Pancreas (tissue), 10 donors: ENCODE data around the gene PTPRD. TPM values are rescaled to one million over a fixed set of nuclear protein-coding genes. Genes with fewer than 3 reads are reported as not detected.

Source experiments
- ATAC-seq, 4 donors: fragments of 200-7000 bp; cut with Tn5 transposase; one replicate each; pipeline versions ENCODE4 v1.8.0 to v1.9.1; 2020; ENCODE audit warnings: mild to moderate bottlenecking in 4 of 4, moderate library complexity in 4 of 4
- DNase-seq, 6 donors: peaks; one replicate each; pipeline ENCODE4 v3.0.0-alpha.2; 2020
- FAIRE-seq: peaks from 2 replicates; lab custom pipeline; 2012; peaks lifted over from hg19 to GRCh38; lab: Jason Lieb, UNC
- H3K27ac ChIP-seq, 4 donors: fragments of 200-600 bp; sonication (generic); 1 replicate in 3 of 4; 2 replicates in 1 of 4; pipeline versions ENCODE4 v1.5.0 to v1.8.0; 2020
- H3K27me3 ChIP-seq, 4 donors: fragments of 200-600 bp; one replicate each; pipeline ENCODE4 v1.8.0; 2021
- H3K36me3 ChIP-seq, 3 donors: fragments of 200-600 bp; sonication (generic) in 1 of 3; one replicate each; pipeline versions ENCODE4 v1.5.0 to v1.8.0; 2020 to 2021
- H3K4me1 ChIP-seq, 3 donors: fragments of 200-600 bp; one replicate each; pipeline ENCODE4 v1.8.0; 2021
- H3K4me3 ChIP-seq, 4 donors: fragments of 200-600 bp; sonication (generic) in 2 of 4; one replicate each; pipeline versions ENCODE4 v1.5.0 to v1.8.0; 2020 to 2021
- H3K9me3 ChIP-seq, 4 donors: fragments of 200-600 bp; one replicate each; pipeline ENCODE4 v1.8.0; 2021
- WGBS, 2 donors: extraction: QIAGEN DNeasy Blood & Tissue Kit; methylation state at CpG; one replicate each; pipeline ENCODE4 v1.1.7; 2013; 5-methylcytosine and 5-hydroxymethylcytosine counted together
- intact Hi-C, 3 donors: fragments of 100-400 bp; cut with DNase I; formaldehyde crosslinking; loops; one replicate each; pipeline versions ENCODE4 v1.11.1 to v1.14.2; 2022
- polyA plus RNA-seq, 2 donors: library from polyadenylated mRNA; stranded (reverse); fragments of 200-250 nt; gene quantifications; one replicate each; pipeline ENCODE4 v1.2.3, GENCODE V29; 2013
- total RNA-seq, 6 donors: library from RNA; stranded (reverse); fragmentation: NEBNext Ultra II Directional in 4 of 6; extraction: Animal tissue kit (Norgen Biotek cat#: 25700) in 4 of 6; gene quantifications; one replicate each; pipeline versions ENCODE4 v1.2.1 to v1.2.4, GENCODE V29; 2021 to 2023
- TF ChIP-seq, protein P1 (sequence below), 4 donors: fragments of 200-600 bp; sonication (generic) in 3 of 4; IDR thresholded peaks; one replicate each; pipeline versions ENCODE4 v1.5.0 to v1.8.0; 2021; ENCODE audit warnings: antibody characterized with exemption in 4 of 4
- donor health status: healthy with polysubstance abuse.
- donor health status: DM: no; HTN: no; CAD: no; lungs with moderate emphysema.
- donor health status: DM: no; HTN: no; CAD: no.
- donor health status: control.
- donor health status: control.
- donor health status: Bipolar disorder and iron deficiency.
- donor health status: DM: yes; HTN: yes; CAD: no.
- donor health status: DM: no; HTN: no; CAD: no.
- donor health status: DM: no; HTN: no; CAD: no.
- donor health status: DM: yes; HTN: yes; CAD: no.

Gene PTPRD
- total and polyA plus RNA-seq, 8 donors, result 2.1 to 21.7 (median 5.1) TPM

DNA sequence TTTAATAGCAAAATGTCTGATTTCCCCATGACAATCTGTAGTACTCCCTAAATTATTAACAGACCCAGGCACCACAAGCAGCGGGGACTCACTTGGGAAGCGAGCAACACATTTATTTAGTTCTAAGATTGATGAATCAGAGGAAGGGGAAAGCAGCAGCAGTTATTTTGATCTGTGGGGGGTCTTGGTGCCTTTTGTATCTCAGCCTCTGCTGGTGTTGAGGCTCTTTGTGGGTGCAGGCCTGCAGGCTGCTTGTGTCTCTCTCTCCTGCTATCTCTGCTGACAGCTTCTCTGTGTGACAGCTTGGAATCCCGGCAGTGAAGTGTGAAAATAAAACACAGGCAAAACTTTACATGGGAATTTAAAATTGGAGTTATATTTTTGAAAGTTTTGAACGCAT is 1935.1 kb downstream of the PTPRD start:
- no peak for FAIRE-seq
- TF ChIP-seq, protein P1, sequence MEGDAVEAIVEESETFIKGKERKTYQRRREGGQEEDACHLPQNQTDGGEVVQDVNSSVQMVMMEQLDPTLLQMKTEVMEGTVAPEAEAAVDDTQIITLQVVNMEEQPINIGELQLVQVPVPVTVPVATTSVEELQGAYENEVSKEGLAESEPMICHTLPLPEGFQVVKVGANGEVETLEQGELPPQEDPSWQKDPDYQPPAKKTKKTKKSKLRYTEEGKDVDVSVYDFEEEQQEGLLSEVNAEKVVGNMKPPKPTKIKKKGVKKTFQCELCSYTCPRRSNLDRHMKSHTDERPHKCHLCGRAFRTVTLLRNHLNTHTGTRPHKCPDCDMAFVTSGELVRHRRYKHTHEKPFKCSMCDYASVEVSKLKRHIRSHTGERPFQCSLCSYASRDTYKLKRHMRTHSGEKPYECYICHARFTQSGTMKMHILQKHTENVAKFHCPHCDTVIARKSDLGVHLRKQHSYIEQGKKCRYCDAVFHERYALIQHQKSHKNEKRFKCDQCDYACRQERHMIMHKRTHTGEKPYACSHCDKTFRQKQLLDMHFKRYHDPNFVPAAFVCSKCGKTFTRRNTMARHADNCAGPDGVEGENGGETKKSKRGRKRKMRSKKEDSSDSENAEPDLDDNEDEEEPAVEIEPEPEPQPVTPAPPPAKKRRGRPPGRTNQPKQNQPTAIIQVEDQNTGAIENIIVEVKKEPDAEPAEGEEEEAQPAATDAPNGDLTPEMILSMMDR (IDR thresholded peaks at IDR 0.05), result no peak

GRCh38 chr9:8674536-8674935 is 1938.3 kb downstream of the PTPRD start:
- Histone ChIP-seq H3K4me1 (no peaks in the 10 kb centered on the region), H3K27ac (no peak overlapping the region), H3K4me3 (no peak overlapping the region), H3K36me3 (no peaks in the 10 kb centered on the region), H3K9me3 (no peaks in the 10 kb centered on the region), H3K27me3 (no peaks in the 10 kb centered on the region)
- ATAC-seq (no peak), FAIRE-seq (no peak), DNase-seq (no peak)
- intact Hi-C loops, result no loop called here
- TF ChIP-seq, protein P1 (IDR thresholded peaks at IDR 0.05), result no peak

More for the DNA sequence above, 1935.1 kb downstream of the PTPRD start:
- WGBS, 2 donors, result 41% methylated on average over 4 of the region's 4 CpGs
- ATAC-seq, result no peak
- Histone ChIP-seq H3K27ac (no peak overlapping the region), H3K36me3 (no peaks in the 10 kb centered on the region), H3K4me1 (no peaks in the 10 kb centered on the region), H3K4me3 (no peak overlapping the region), H3K9me3 (no peaks in the 10 kb centered on the region), H3K27me3 (no peaks in the 10 kb centered on the region)
- intact Hi-C loops, result no loop called here
- no peak for DNase-seq

GRCh38 chr9:8673830-8674229 is 1939.0 kb downstream of the PTPRD start:
- intact Hi-C loops, result no loop called here
- no peaks in the 10 kb centered on the region for H3K36me3 ChIP-seq
- no peaks in the 10 kb centered on the region for H3K27me3 ChIP-seq
- TF ChIP-seq, protein P1 (IDR thresholded peaks at IDR 0.05), result no peak
- WGBS, 2 donors, result 69 to 76% methylated on average over 7 of the region's 7 CpGs
- DNase-seq (no peak), FAIRE-seq (no peak), ATAC-seq (no peak)
- H3K4me3 ChIP-seq, result no peak overlapping the region
- H3K4me1 ChIP-seq, result no peaks in the 10 kb centered on the region
- H3K9me3 ChIP-seq, result no peaks in the 10 kb centered on the region
- H3K27ac ChIP-seq, result no peak overlapping the region

GRCh38 chr9:8670751-8671150 is 1942.1 kb downstream of the PTPRD start:
- WGBS, 2 donors, result 70 to 84% methylated on average over 2 of the region's 2 CpGs
- intact Hi-C loops, result no loop called here
- no peak for ATAC-seq
- TF ChIP-seq, protein P1 (IDR thresholded peaks at IDR 0.05), result no peak
- no peaks in the 10 kb centered on the region for H3K27me3 ChIP-seq
- H3K4me3 ChIP-seq, result no peak overlapping the region
- no peak overlapping the region for H3K27ac ChIP-seq
- no peak for FAIRE-seq
- H3K4me1 ChIP-seq, result peaks cover 0 to 7% (median 0%) of the 10 kb centered on the region in 3 donors
- no peaks in the 10 kb centered on the region for H3K36me3 ChIP-seq
- no peak for DNase-seq
- no peaks in the 10 kb centered on the region for H3K9me3 ChIP-seq

- ATAC-seq, result no peak
- 84 to 94% methylated on average over 1 of the region's 1 CpG for WGBS, 2 donors
Observed at GRCh38 chr9:8668751-8669150, 1944.1 kb downstream of the PTPRD start.

More at GRCh38 chr9:8668751-8669150, 1944.1 kb downstream of the PTPRD start:
- H3K27me3 ChIP-seq, result no peaks in the 10 kb centered on the region
- no peaks in the 10 kb centered on the region for H3K36me3 ChIP-seq
- DNase-seq (no peak), FAIRE-seq (no peak)
- H3K4me3 ChIP-seq, result no peak overlapping the region
- peaks cover 0 to 10% (median 0%) of the 10 kb centered on the region in 3 donors for H3K4me1 ChIP-seq
- TF ChIP-seq, protein P1 (IDR thresholded peaks at IDR 0.05), result no peak
- H3K9me3 ChIP-seq, result no peaks in the 10 kb centered on the region
- no peak overlapping the region for H3K27ac ChIP-seq
- intact Hi-C loops, result no loop called here
